GM10266 (cell line): ENCODE data around the gene HEG1.

ENCODE experiments used
- DNase-seq: peaks from one replicate; pipeline ENCODE4 v3.0.0; 2012; ENCODE audit errors: extremely low spot score
- CTCF ChIP-seq: IDR thresholded peaks from 2 replicates; pipeline ENCODE4 v1.5.1; 2012; ENCODE audit warnings: mild to moderate bottlenecking, low read depth; ENCODE audit not compliant: control insufficient read depth, insufficient read depth; ENCODE audit errors: missing control alignments

The HEG1 gene

GRCh38 chr3:125013095-125013494 is 42.7 kb downstream of the HEG1 start:
- no peak for DNase-seq
- no peak for TF ChIP-seq CTCF

DNA sequence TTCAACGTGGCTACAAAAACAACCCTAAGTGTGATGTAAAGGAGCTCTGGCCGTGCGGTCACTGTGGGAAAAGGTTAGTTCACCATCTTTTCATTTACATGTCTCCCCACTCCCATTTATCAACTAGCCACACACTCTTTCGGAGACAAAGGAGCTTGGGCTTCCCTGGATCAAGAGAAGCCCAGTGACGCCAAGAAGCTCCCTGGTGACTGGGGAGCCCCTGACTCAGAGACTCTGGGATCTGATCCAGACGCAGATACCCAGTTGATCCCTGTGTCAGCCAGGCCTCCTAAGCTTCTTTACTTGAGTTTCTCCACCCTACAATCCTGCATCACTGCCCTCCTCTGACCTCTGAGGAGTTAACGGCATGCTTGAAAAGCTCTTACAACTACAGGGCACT is 43.9 kb downstream of the HEG1 start:
- no peak for DNase-seq
- TF ChIP-seq CTCF, result no peak

GRCh38 chr3:125010393-125010792 is 45.4 kb downstream of the HEG1 start:
- no peak for DNase-seq

GRCh38 chr3:125008766-125009165 is 47.0 kb downstream of the HEG1 start:
- DNase-seq, result no peak
- TF ChIP-seq CTCF, result no peak

More at GRCh38 chr3:125010393-125010792, 45.4 kb downstream of the HEG1 start:
- TF ChIP-seq CTCF, result no peak

DNA sequence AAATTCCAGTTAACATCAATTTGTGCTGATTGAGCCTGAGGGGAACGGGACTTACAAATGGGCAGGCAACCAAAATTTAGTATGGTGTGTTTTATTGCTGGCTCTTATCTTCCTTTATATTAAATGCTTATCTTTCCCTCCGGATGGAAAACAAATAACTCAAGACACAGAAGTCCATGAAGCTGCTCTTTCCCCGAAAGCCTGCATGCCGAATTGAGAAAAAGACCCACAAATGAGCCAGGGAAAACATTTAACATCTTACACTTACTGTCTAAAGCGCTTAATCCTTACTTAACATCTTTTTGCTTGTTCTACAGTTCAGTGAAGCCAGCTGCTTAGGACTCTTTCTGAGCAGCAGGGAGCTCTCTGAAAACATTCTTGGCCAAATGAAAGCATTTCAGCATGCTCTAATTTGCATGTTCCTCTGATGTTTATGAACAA is 49.5 kb downstream of the HEG1 start:
- no peak for DNase-seq
- TF ChIP-seq CTCF, result no peak

DNA sequence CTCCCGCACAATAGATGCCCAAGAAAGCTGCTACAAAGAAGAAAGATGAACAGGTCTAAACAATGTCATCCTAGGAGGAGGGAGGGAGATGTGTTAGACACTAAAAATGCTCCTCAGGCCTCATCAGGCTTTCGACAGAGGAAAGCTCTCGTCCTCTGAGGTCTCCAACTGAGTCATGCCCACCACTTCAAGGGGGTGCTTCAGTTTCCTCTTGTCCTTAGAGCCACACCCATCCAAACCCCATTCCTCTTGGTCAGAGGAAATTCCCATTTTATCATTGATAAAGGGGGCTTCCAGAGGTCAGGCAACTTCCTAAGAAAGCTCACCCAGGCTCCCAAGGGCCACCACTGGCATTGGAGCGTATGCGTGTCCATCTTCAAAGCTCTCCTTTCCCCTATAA is 50.1 kb downstream of the HEG1 start:
- no peak for TF ChIP-seq CTCF
- DNase-seq, result no peak

GRCh38 chr3:125005222-125005621 is 50.6 kb downstream of the HEG1 start:
- DNase-seq, result no peak
- TF ChIP-seq CTCF, result no peak
